HepG2 (cell line): Measurements from ENCODE around the gene BPIFB2.

ENCODE experiments used
- CENPBD1 ChIP-seq: sonication (generic); formaldehyde crosslinking; IDR thresholded peaks from 2 replicates; pipeline ENCODE4 v1.8.0; 2022; ENCODE audit warnings: missing genetic modification reagents, low read depth, mild to moderate bottlenecking, borderline replicate concordance
- CTCF ChIP-seq: sonication (generic); formaldehyde crosslinking; IDR thresholded peaks from 2 replicates; pipeline ENCODE4 v1.5.0; 2020; ENCODE audit warnings: mild to moderate bottlenecking, missing genetic modification reagents, moderate library complexity
- FOSL1 ChIP-seq: sonication (generic); formaldehyde crosslinking; IDR thresholded peaks from 2 replicates; pipeline ENCODE4 v1.9.0; 2021; ENCODE audit warnings: missing genetic modification reagents, borderline replicate concordance
- KDM4B ChIP-seq: sonication (generic); formaldehyde crosslinking; IDR thresholded peaks from 2 replicates; pipeline ENCODE4 v1.4.0; 2020; ENCODE audit warnings: missing genetic modification reagents
- MAX ChIP-seq: IDR thresholded peaks from 2 replicates; pipeline ENCODE4 v1.6.1; 2012; ENCODE audit warnings: inconsistent platforms
- MNT ChIP-seq: fragments of 450-650 bp; IDR thresholded peaks from 2 replicates; pipeline ENCODE4 v1.6.1; 2016
- POLR2A ChIP-seq, 2 experiments: IDR thresholded peaks; 2 replicates each; pipeline ENCODE4 v1.6.1; 2011; ENCODE audit warnings: low read depth in 2 of 2, low read length in 2 of 2, mild to moderate bottlenecking in 1 of 2, moderate library complexity in 1 of 2; ENCODE audit not compliant: insufficient read depth in 1 of 2
- SMAD1 ChIP-seq: sonication (generic); formaldehyde crosslinking; IDR thresholded peaks from 2 replicates; pipeline ENCODE4 v1.4.0; 2020; ENCODE audit warnings: missing genetic modification reagents, low read depth, mild to moderate bottlenecking, borderline replicate concordance
- SMAD9 ChIP-seq: sonication (generic); formaldehyde crosslinking; IDR thresholded peaks from 2 replicates; pipeline ENCODE4 v1.5.1; 2020; ENCODE audit warnings: mild to moderate bottlenecking, missing genetic modification reagents
- ZFP37 ChIP-seq: sonication (generic); formaldehyde crosslinking; IDR thresholded peaks from 2 replicates; pipeline ENCODE4 v1.4.0; 2020; ENCODE audit warnings: missing genetic modification reagents, borderline replicate concordance
- ZSCAN25 ChIP-seq: sonication (generic); formaldehyde crosslinking; IDR thresholded peaks from 2 replicates; pipeline ENCODE4 v1.8.0; 2022; ENCODE audit warnings: mild to moderate bottlenecking, missing genetic modification reagents

- TF ChIP-seq MNT (no peak), ZSCAN25 (CRISPR knock-in tag) (no peak), SMAD1 (CRISPR knock-in tag) (no peak), FOSL1 (no peak), SMAD9 (CRISPR knock-in tag) (no peak), POLR2A (IDR thresholded peaks at IDR 0.05; ENCODE audit: insufficient read depth in 1 of 2, low read depth in 2 of 2, low read length in 2 of 2) (no peak), ZFP37 (CRISPR knock-in tag) (no peak), CENPBD1 (CRISPR knock-in tag) (no peak), KDM4B (CRISPR knock-in tag) (no peak), CTCF (no peak), MAX (no peak)
These were observed 65.3 kb downstream of the BPIFB2 start for GRCh38 chr20:33072813-33073212.
